IPS-11a (cell line): ENCODE data around the gene NDOR1.
A peak's percentile ranks its signal among the peaks of the same experiment; 100 is the strongest.
"Not testable (repeated sequence)": the region's sequence is repeated elsewhere in the genome, so short reads cannot be mapped to it uniquely, and the experiment has no call there.

Source experiments
- H3K4me3 ChIP-seq: one replicate; pipeline ENCODE4 v1.5.1; 2013; ENCODE audit warnings: low read depth, low read length, control low read depth

NDOR1 gene

DNA sequence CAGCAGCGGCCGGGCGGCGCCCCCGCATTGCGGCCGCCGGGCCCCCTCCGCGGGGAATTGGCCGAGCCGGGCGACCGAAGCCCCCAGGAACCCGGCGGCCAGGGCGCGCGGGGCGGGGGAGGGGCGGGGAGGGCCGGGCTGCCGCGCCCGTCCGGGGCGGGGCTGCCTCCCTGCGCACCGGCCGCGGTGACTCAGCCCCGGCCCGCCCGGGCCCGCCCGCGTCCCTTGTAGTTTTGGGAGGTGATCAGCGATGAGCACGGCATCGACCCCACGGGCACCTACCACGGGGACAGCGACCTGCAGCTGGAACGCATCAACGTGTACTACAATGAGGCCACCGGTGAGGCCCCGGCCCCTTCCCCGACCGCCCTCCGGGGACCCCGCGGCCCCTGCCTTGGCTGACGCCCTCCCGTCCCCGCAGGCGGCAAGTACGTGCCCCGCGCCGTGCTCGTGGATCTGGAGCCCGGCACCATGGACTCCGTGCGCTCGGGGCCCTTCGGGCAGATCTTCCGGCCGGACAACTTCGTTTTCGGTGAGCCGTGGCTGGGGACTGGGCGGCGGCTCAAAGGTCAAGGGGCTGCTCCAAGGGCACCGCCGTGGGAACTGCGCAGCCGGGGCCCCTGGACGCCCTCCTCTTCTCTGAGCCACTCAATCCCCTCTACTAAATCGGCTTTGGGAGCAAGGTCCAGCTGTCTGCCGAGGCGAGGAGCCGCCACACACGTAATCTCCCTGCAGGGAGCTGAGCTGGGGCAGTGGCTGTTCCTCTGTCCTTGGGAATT lies 36.2 kb downstream of the NDOR1 start:
- H3K4me3 ChIP-seq: peak overlapping the region; percentile 89

DNA sequence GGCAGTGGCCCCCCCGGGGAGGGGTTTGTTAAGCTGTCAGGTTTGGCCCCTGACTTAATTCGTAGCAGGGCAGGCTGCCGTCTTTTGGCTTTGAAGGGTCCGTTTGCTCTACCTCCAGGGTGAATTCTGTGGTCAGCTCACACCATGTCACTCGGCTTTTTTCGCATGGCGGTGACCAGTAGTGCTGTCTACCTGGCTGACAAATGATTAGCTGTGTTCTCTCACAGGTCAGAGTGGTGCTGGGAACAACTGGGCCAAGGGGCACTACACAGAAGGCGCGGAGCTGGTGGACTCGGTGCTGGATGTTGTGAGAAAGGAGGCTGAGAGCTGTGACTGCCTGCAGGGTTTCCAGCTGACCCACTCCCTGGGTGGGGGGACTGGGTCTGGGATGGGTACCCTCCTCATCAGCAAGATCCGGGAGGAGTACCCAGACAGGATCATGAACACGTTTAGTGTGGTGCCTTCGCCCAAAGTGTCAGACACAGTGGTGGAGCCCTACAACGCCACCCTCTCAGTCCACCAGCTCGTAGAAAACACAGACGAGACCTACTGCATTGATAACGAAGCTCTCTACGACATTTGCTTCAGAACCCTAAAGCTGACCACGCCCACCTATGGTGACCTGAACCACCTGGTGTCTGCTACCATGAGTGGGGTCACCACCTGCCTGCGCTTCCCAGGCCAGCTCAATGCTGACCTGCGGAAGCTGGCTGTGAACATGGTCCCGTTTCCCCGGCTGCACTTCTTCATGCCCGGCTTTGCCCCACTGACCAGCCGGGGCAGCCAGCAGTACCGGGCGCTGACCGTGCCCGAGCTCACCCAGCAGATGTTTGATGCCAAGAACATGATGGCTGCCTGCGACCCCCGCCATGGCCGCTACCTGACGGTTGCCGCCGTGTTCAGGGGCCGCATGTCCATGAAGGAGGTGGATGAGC lies 37.0 kb downstream of the NDOR1 start:
- peak overlapping the region; percentile 89 for H3K4me3 ChIP-seq

DNA sequence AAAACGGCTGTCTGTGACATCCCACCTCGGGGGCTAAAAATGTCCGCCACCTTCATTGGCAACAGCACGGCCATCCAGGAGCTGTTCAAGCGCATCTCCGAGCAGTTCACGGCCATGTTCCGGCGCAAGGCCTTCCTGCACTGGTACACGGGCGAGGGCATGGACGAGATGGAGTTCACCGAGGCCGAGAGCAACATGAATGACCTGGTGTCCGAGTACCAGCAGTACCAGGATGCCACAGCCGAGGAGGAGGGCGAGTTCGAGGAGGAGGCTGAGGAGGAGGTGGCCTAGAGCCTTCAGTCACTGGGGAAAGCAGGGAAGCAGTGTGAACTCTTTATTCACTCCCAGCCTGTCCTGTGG lies 37.7 kb downstream of the NDOR1 start:
- H3K4me3 ChIP-seq: not testable (repeated sequence)

DNA sequence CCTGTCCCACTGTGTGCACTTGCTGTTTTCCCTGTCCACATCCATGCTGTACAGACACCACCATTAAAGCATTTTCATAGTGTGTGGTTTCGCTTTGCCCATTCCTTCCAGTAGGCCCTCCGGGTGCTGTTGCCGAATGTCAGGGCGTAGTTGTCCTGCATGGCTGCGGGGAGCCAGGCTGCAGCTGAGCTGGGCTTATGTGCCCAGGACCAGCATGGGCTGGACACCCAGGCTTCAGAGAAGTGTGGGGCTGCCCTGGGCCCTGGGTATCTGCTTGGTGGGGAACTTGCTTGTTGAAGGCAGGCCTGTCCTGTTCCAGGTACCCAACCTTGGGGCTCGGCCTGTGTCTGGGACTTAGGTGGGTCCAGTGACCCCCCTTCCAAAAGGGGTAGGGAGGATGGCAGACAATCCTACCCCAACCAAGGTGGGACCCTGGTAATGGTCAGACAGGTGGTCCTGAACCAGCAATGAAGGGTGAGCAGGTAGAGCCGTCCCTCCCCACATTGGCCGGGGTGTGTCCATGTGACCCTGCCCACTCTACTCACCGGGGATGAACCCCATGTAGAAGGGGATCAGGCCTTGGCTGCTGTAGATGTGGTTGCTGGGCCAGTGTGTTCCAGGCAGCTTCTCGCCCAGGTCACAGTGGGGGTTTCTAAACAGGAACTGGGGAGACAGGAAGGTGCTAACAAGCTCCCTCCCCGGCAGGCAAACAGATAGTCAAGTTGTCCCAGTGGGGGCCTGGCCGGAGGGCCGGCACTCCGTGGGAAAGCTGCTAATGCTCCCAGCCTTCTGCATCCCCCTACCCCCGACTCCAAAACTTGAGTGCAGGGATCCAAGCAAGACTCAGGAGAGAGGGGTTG lies 38.4 kb downstream of the NDOR1 start:
- no peak overlapping the region for H3K4me3 ChIP-seq

DNA sequence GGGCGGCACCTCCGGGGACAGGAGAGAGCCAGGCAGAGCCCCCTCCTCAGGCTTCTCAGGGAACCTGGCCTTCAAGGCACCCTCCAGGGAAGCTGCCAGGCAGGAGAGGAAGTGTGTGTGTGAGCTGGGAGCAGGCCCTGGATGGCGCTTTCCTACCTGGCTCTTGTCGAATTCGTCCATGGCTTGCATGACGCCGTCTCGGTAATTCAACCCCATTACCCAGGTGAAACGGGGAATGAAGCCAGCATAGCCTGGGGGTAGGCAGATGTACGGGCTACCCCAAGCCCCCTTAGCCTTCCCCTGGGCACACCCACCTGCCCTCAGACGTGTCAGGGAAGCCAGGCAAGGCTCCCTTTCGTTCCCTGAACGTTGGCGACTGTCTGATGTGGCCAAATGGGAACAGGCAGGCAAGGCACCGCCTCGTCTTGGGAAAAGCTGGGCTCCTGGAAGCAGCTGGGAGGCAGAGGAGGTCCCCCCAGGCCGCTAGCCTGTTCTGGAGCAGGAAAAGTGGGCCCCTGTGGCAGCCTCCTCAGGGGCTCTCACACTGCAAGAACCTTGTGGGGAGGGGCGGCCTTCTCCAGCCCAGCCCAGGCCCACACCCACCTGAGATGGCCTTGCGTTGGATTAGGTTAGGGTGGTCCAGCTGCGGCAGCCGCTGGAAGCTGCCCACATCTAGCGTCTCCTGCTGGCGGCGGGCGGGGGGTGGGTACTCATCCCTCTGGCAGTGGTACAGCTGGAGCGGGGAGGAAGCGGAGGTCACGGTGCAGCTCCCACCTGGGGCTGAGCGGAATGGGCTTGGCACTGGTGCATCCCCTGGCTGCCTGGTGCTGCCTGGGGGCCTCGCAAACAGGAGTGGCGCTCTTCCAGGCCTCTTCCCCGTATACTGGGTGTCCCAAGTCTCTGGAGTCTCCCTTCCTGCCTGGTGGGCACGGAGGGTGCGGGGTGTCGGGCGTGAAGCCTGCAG lies 39.3 kb downstream of the NDOR1 start:
- H3K4me3 ChIP-seq: no peak overlapping the region

DNA sequence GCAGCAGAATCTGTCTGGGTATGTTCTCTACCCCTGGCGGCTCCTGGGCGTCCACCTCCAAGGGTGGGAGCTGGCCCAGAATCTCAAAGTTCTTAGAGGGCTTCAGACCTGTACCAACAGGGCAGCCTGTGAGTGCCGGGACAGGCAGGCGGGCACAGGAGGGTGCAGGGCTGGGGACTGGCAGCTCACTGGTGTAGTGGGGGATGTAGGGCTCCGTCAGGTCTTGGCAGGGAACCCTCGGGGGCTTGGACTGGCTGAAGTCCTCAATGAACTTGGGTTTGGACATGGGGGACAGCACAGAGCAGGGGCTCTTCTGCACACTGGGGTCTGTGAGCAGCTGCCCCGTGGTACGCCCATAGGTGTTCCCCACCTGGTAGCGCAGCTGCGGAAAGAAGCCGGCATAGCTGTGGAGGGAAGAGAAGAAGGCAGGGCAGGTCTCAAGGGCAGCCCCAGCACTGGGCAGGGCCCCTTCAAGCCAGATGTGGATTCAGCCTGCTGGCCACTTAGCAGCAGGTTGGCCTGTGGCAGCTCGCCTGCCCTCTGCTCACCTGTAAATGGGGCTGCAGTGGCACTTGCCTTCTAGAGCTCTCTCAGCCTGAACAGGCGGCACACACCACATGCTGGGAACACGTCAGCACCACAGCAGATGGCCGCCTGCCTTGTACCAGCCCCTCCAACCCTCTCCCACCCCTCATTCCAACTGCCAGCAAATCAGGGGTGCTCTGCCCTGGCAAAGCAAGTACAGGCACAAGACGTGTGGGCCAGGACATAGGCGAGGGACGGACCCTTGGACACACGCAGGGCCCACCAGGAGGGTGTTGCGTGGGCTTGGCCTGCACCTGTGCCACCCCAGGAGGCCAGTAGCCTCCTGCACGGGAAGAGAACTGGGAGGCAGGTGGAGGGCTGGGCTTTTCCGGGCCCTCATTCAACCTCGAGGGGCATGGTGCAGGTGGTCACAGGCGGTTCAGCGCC lies 40.2 kb downstream of the NDOR1 start:
- no peak overlapping the region for H3K4me3 ChIP-seq

DNA sequence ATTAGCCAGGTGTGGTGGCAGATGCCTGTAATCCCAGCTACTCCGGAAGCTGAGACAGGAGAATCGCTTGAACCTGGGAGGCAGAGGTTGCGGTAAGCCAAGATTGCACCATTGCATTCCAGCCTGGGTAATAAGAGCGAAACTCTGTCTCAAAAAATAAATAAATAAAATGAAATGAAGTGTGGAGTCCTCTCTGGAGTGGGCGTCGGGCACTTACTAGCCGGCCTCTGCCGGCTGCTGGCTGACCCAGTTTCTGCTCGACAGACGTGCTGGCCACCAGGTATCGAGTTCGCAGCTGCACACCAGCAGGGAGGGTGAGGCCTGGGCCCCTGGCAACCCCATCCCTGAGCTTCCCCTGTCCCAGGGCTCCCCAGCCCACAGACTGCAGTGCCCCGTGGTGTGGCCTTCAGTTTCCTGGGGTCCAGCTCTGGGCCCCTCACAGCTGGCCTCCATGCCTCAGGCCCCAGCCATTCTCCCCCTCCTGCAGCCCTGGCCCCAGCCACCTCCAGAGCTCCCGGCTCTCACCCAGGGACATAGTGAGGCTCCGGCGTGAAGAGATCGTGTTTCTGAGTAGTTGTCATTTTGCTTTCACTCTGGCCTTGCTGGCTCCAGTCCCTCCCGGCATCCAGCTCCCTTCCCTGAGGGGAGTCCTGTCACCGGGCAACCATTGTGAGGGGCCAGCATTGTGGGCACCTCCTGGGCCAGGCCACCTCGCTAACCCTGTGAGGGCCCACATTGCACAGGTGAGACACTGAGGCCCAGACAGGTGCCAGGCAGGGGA lies 41.8 kb downstream of the NDOR1 start:
- H3K4me3 ChIP-seq: no peak overlapping the region

DNA sequence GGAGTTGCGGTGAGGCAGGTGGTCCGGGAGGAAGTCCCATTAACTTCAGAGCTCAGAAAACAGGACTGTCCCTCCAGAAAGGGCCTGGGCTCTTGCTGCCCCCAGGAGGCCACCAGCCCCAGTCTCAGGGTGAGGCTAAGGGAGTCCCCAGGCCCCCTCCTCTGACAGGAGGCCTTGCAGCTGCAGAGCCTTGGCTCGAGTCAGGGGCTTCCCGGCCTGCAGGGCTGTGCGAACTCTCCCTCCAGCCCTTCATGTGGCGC lies 42.3 kb downstream of the NDOR1 start:
- H3K4me3 ChIP-seq: no peak overlapping the region

DNA sequence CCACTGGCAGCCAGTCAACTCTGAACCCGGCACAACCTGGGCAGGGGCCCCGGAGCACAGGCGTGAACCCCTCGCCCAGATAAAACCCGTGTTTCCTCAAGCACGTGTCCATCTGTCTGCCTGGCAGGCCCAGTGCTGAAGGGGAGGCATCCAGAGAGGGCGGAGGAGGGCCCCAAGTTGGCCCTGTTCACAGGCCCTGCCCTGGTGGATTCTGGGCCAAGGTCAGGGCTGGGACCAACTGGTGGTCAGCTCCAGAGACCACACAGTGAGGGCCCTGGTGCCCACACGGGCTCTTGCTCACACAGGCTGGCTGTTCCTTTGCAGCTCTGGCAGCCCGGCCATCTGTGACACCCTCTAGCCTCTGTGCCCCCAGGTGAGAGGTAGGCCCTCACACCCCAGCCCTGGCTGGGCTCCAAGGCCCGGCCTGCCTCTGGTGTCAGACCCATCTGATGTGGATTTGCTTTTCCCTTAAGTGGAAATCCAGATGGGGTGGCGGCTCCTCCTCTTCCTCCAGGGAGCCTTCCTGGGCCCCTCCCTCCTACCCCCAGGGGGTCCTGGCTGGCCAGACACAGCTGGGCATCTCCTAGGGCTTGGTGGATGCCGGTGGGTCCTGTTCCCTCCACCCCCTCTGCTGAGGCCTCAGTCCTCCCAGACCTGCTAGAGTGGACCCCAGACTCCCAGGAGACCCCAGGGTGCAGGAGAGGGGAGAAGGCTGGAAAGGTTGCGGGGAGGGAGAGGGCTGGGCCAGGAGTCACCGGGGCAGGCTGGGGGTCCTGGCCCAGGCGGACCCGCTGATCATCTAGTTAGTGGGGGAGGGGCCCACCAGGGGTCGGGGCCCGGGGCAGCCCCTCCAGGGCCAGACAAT lies 45.1 kb downstream of the NDOR1 start:
- H3K4me3 ChIP-seq: no peak overlapping the region

DNA sequence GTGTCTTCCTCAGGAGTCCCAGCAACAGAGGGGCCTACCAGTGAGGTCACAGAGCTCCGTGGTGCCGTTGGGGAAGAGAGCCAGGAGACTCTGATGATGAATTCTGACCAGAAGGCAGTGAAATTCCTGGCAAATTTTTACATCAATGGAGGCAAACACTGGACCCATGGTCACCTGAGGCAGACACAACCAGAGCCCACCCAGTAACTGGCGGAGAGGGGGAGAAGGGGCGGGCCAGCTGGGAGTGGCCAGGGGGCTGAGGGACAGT lies 45.6 kb downstream of the NDOR1 start, which contains the start of gene STPG3:
Gene STPG3, plus strand, starts transcription at position 93 of the 268 bp plus-strand sequence. Its CDS starts 1 bp downstream, at position 94.
- H3K4me3 ChIP-seq: no peak within 1 kb of the TSS

DNA sequence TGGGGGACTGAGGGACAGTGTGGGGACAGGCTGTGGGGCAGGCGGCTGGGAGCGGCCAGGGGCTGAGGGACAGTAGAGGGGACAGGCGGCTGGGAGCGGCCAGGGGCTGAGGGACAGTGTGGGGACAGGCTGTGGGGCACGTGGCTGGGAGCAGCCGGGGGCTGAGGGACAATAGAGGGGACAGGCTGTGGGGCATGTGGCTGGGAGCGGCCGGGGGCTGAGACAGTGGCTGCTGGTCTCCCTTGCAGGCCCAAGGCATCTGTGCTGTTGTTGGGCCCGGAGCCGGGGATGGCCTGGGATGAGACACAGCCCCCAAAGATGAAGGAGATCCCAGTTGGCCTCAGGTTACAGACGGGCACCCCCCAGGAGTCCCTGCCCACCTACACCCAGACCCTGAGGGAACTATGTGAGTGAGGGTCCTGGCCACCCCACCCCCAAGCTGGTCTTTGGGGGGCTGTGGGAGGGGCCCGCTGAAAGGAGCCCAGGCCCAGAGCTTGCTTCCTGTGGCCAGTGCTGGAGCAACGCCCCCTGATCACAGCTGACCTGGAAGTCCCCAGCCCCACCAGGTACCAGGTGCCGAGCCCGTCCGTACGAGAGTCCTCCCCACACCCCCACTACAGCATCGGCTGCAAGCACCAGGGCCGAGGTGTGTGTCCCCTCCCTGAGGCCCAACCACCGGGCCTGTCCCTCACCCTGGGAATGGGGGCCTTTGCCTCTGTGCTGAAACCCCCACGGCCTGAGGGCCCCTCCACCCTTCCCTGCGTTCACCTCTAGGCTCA lies 46.2 kb downstream of the NDOR1 start:
- no peak overlapping the region for H3K4me3 ChIP-seq

DNA sequence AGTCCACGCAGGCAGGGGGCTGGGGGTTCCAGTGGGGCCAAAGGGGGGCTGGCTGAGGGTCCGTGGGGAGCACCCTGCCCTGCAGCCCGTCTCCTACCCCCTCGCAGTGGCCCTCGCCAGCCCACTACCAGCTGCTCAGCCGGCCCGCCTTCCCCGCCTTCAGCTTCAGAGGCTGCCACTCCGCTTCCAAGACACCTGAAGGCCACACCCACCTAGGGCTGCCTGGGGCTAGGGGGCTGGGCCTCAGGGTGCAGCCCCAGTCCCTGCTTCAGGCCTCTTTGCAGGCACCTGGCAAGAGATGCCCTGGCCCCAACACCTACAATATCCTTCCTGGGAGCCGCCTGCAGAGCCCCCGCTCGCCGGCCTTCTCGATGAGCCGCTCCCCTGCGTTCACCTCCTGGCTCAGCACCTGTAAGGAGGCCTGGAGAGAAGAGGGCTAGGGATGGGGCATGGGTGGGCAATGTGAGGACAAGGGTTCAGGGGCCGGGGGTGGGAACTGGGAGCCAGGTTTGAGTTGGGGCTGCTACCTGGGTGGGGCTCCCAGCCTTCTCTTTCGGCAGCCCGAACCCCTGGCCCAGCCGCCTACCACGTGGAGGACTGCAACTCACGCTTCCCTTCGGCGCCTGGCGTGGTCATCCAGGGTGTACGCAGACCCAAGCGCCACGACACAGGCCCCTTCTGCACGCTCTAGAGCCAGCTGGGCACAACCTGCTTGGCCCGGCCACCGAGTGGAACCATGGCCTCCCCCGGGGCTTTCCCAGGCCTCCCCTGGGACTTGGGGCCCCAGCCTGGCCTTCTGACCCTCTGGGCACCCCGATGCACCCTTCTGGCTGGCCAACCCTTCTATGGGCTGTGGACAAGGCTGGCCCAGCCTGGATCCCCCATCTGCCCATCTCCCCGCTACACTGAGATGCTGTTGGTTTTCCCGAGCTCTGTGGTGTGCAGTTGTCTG lies 47.3 kb downstream of the NDOR1 start:
- H3K4me3 ChIP-seq: no peak overlapping the region

DNA sequence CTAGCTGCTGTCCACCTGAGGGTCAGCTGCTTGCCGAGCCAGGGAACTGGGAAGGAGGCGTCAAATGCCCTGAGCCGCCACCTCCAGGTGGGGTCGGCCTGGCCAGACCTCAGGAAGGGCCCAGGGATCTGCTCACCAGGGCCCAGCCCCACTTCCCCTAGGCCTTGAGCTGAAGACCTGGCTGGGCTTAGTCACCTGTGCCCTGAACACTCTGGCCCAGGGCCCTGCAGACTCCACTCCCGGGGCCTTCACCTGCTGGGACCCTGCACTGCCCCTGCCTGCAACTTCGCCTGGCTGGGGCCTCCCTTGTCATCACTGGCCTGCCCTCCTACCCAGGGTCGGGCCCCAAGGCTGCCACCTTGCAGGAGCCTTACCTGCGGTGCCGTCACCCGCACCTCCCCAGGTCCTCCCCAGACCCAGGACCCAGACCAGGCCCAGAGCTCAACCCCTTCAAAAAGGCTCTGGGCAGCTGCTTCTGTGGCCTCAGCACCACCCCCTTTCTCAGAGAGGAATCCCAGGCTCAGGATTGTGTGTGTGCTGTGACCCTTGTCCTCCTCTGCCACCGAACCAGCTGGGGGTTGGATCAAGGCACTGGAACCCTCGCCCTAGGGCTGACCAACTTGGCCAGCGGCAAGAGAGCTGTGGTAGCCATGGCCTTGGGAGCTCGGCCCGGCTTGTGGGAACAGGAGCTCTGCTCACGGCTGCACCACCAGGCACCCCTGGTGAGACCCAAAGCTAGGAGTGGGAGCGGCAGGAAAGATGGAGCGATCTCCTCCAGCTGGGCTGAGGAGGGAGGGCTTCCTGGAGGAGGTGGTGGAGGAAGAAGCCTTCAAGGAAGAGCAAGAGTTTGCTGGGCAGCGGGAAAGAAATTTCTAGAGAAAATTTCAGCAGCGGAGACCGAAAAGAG lies 48.5 kb downstream of the NDOR1 start:
- peak overlapping the region; percentile 94 for H3K4me3 ChIP-seq

DNA sequence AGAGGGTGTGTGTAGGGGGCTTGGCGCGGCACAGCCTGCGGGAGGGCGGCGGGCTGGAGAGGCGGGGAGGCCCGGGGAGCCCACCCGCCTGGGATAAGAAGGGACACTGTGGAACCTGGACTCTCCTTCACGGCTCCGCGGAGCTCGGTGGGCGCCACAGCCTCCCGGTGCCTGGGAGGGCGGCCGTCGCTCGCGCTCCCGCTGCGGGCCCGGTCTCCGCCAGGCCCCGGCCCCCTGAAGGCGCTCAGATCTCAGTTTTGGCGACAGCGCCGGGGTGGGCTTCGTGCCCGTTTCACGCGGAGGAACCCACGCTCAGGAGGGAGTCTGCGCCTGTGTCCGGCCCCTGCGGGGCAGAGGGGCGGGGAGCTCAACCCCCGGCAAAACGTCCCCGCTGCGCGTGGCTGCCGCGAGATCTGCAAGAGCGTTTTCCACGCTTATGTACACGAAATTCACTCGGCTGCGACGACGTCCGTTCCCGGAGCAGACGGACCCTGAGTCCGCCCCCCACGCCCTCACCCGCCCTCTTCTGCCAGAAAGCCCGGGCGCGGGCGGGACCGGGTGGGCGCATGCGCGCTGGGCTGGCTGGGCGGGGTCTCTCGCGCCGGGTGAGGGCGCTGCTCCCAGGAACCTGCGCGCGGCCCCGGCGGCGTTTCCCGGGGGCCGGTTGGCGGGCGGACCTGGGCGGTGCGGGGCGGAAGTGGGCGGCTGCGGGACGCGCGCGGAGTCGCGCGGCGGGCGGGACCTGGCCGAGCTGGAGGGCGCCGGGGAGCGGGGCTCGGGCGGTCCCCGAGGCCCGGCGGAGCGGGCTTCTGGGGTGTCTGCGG lies 49.3 kb downstream of the NDOR1 start, which contains the start of gene NELFB:
Gene NELFB, plus strand, starts transcription at position 704 of the 824 bp plus-strand sequence.
- H3K4me3 ChIP-seq: peak within 1 kb of the TSS; percentile 94
